Activated CD8-positive, alpha-beta T cell treated with anti-CD3 and anti-CD28 coated beads for 36 hours (primary cell): ENCODE measurements around the gene SPNS1. TPM values are rescaled to one million over a fixed set of nuclear protein-coding genes. Genes with fewer than 3 reads are reported as not detected.
A peak's percentile ranks its signal among the peaks of the same experiment; 100 is the strongest.
"Not testable (repeated sequence)": the region's sequence is repeated elsewhere in the genome, so short reads cannot be mapped to it uniquely, and the experiment has no call there.

ENCODE experiments used
- ATAC-seq: fragments of 200-7000 bp; cut with Tn5 transposase; one replicate; pipeline ENCODE4 v1.10.0; 2021; ENCODE audit warnings: mild to moderate bottlenecking, moderate library complexity
- CTCF ChIA-PET: fragments of 350-600 bp; sonication (Branson Sonifier 250); formaldehyde crosslinking; loops from one replicate; lab custom pipeline; 2021; ENCODE audit warnings: antibody characterized with exemption; lab: Charles Lee
- POLR2A ChIA-PET: fragments of 350-600 bp; sonication (Branson Sonifier 250); formaldehyde crosslinking; loops from one replicate; lab custom pipeline; 2021; ENCODE audit warnings: antibody characterized with exemption; lab: Charles Lee
- DNase-seq: peaks from one replicate; pipeline ENCODE4 v3.0.0-alpha.2; 2020
- H3K27ac Mint-ChIP-seq: one replicate; pipeline ENCODE4 v1.8.0; 2021; ENCODE audit warnings: mild to moderate bottlenecking, mixed read lengths
- H3K27me3 Mint-ChIP-seq: one replicate; pipeline ENCODE4 v1.8.0; 2021; ENCODE audit warnings: mixed read lengths
- H3K36me3 Mint-ChIP-seq: one replicate; pipeline ENCODE4 v1.8.0; 2021; ENCODE audit warnings: low read depth, mixed read lengths
- H3K4me1 Mint-ChIP-seq: one replicate; pipeline ENCODE4 v1.8.0; 2021; ENCODE audit warnings: low read depth, mixed read lengths
- H3K4me3 Mint-ChIP-seq: one replicate; pipeline ENCODE4 v1.8.0; 2021; ENCODE audit warnings: mild to moderate bottlenecking, moderate library complexity, mixed read lengths
- H3K9me3 Mint-ChIP-seq: one replicate; pipeline ENCODE4 v1.8.0; 2021; ENCODE audit warnings: mixed read lengths
- intact Hi-C: fragments of 100-400 bp; cut with micrococcal nuclease; formaldehyde crosslinking; loops from one replicate; pipeline ENCODE4 v1.10.0; 2022
- total RNA-seq, 2 experiments: library from RNA; stranded (reverse); gene quantifications; one replicate each; pipeline ENCODE4 v1.2.3, GENCODE V29; 2021
- TF ChIP-seq, protein P1 (sequence below): fragments of 200-600 bp; IDR thresholded peaks from one replicate; pipeline ENCODE4 v1.8.0; 2022; ENCODE audit warnings: antibody characterized with exemption, mild to moderate bottlenecking

The SPNS1 gene
- total RNA-seq, 2 experiments from 2014 or later = 14.6 to 18.2 TPM

DNA sequence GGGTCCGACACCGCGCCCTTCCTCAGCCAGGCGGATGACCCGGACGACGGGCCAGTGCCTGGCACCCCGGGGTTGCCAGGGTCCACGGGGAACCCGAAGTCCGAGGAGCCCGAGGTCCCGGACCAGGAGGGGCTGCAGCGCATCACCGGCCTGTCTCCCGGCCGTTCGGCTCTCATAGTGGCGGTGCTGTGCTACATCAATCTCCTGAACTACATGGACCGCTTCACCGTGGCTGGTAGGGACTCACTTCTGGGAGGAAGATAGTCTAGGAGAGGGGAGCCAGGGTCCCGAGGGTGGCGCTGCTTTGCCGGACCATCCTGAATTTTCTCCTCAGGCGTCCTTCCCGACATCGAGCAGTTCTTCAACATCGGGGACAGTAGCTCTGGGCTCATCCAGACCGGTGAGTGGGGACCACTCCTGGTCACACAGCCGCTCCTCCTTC is 601 bp downstream of the SPNS1 start:
- Mint-ChIP-seq H3K4me1 (peaks cover 29% of the 10 kb centered on the region), H3K4me3 (peak overlapping the region; percentile 98), H3K27me3 (no peaks in the 10 kb centered on the region), H3K27ac (peak overlapping the region; percentile 81), H3K36me3 (peaks cover 4% of the 10 kb centered on the region), H3K9me3 (no peaks in the 10 kb centered on the region)
- ChIA-PET POLR2A (interaction anchor here (1.1 to 6.4 kb wide), 7 partner anchors 11 to 54 kb away, joined by 3 to 80 read pairs (median 6); partner anchors contain the start of genes LAT and NFATC2IP), CTCF (interaction anchor here (2.2 to 2.4 kb wide), 2 partner anchors 9 to 24 kb away, joined by 15 to 20 read pairs; partner anchors contain the start of genes LAT and NFATC2IP)
- ATAC-seq (no peak), DNase-seq (no peak)
- TF ChIP-seq, protein P1, sequence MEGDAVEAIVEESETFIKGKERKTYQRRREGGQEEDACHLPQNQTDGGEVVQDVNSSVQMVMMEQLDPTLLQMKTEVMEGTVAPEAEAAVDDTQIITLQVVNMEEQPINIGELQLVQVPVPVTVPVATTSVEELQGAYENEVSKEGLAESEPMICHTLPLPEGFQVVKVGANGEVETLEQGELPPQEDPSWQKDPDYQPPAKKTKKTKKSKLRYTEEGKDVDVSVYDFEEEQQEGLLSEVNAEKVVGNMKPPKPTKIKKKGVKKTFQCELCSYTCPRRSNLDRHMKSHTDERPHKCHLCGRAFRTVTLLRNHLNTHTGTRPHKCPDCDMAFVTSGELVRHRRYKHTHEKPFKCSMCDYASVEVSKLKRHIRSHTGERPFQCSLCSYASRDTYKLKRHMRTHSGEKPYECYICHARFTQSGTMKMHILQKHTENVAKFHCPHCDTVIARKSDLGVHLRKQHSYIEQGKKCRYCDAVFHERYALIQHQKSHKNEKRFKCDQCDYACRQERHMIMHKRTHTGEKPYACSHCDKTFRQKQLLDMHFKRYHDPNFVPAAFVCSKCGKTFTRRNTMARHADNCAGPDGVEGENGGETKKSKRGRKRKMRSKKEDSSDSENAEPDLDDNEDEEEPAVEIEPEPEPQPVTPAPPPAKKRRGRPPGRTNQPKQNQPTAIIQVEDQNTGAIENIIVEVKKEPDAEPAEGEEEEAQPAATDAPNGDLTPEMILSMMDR = no peak
- intact Hi-C loops = no loop called here

DNA sequence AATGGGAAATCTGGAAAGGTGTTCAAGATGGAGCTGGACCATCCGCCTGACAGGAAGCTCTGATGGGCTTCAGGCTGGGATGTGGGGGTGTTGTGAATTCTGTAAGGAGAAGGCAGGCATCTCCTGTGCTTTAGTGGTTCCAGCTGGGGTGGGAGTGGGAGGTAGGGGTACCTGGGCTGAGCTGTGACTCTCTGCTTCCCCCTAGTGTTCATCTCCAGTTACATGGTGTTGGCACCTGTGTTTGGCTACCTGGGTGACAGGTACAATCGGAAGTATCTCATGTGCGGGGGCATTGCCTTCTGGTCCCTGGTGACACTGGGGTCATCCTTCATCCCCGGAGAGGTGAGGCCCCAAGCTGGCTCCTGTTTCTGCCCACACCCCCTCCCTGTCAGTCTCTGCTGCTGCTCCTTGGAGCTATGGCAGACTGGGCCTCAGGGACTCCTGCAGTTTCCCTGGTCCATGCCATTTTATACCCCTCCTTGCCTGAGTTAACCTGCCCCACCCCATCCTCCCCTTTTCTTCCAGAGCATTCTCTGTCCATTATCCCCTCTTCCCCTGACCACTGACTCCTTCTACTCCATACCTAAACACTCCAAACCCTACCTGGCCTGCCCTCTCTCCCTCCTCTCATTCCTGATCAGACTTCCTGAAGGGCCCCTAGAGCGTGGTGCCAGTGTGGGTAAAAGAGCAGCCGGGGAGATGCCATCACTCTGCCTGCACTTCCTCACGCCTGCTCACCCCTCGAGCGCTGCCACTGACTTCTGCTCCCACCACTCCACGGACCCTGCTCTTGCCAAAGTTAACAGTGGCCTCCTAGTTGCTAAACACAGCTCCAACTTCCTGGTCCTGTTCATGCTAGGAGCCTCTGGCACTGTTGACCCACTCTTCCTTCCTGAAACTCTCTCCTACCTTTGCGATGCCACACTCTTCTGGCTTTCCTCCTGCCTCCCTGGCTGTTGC is 3.4 kb downstream of the SPNS1 start:
- H3K36me3 Mint-ChIP-seq = peaks cover 27% of the 10 kb centered on the region
- H3K27me3 Mint-ChIP-seq = no peaks in the 10 kb centered on the region
- intact Hi-C loops = no loop called here
- TF ChIP-seq, protein P1 = peak; percentile 65
- H3K4me3 Mint-ChIP-seq = no peak overlapping the region
- peaks cover 5% of the 10 kb centered on the region for H3K9me3 Mint-ChIP-seq
- H3K27ac Mint-ChIP-seq = peak overlapping the region; percentile 63
- no peak for DNase-seq
- ATAC-seq = no peak
- peaks cover 32% of the 10 kb centered on the region for H3K4me1 Mint-ChIP-seq
- ChIA-PET POLR2A (interaction anchor here (0.7 to 6.4 kb wide), 7 partner anchors 8 to 52 kb away, joined by 3 to 80 read pairs (median 3); partner anchors contain the start of gene LAT), CTCF (interaction anchor here (0.9 to 1.6 kb wide), 8 partner anchors 8 to 42 kb away, joined by 3 to 11 read pairs (median 4); no protein-coding TSS in a partner anchor)

DNA sequence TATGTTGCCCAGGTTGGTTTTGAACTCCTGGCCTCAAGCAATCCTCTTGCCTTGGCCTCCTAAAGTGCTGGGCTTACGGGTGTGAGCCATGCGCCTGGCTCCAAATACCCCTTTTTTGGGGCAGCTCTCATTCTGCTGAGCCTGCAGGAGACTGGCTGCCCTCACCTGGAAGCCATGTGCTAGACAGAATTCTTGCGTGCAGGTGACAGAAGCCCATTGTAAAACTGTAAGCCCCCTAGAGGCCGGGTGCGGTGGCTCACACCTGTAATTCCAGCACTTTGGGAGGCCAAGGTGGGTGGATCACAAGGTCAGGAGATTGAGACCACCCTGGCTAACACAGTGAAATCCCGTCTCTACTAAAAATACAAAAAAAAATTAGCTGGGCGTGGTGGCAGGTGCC is 5.8 kb downstream of the SPNS1 start:
- ChIA-PET POLR2A (interaction anchor here (1.3 kb wide), 1 partner anchor 47 kb away, joined by 3 read pairs; no protein-coding TSS in a partner anchor), CTCF (interaction anchor here (1.3 to 4.1 kb wide), 6 partner anchors 10 to 49 kb away, joined by 3 to 17 read pairs (median 5); no protein-coding TSS in a partner anchor)
- intact Hi-C loops, H3K27ac Mint-ChIP-seq, H3K9me3 Mint-ChIP-seq, DNase-seq, H3K4me3 Mint-ChIP-seq, ATAC-seq, H3K27me3 Mint-ChIP-seq: not testable (repeated sequence)
- Mint-ChIP-seq H3K4me1 (peaks cover 46% of the 10 kb centered on the region), H3K36me3 (peaks cover 42% of the 10 kb centered on the region)

DNA sequence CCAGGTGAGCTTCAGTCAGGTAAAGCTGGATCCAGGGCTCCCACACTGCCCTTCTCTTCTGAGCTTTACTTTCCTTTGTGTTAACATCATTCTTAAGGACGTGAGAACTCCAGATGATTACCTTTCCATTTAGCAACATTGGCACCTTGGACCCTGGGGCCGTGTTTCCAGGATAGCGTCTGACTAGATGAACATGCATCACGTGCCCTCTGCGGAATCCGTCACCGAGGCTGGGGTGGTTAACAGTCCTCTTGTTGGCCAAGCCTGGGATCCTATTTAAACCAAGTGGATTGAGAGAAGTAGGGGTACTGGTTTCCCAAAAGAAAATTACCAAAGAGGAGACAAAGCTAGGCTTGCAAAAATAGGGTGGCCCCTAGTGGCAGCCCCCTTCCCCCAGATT is 6.4 kb downstream of the SPNS1 start:
- no peak for ATAC-seq
- ChIA-PET CTCF (interaction anchor here (1.0 to 4.1 kb wide), 6 partner anchors 9 to 49 kb away, joined by 3 to 17 read pairs (median 5); no protein-coding TSS in a partner anchor), POLR2A (interaction anchor here (0.6 to 1.3 kb wide), 3 partner anchors 27 to 118 kb away, joined by 3 to 4 read pairs (median 3); partner anchors contain the start of gene SH2B1)
- TF ChIP-seq, protein P1 = no peak
- Mint-ChIP-seq H3K4me3 (no peak overlapping the region), H3K36me3 (peaks cover 48% of the 10 kb centered on the region), H3K4me1 (peaks cover 40% of the 10 kb centered on the region), H3K27ac (no peak overlapping the region), H3K27me3 (no peaks in the 10 kb centered on the region), H3K9me3 (peaks cover 5% of the 10 kb centered on the region)
- no peak for DNase-seq
- intact Hi-C loops = no loop called here

DNA sequence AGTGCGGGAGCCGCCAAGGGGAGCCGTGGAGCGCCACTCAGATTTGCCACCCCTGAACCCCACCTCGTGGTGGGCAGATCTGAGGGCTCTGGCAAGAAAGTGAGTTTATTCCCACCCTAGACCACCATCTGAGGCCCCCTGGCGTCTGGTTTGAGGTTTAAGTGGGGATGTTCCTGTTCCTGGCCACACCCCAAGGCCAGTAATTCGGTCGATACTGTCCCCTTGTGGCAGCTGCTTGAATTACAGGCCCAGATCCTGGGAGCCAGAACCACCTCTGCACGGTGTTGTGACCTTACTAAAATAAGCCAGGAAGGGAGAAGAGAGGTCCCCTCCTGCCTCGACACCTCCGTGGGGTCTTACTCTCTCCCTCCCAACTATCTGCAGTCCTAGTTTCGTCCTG is 6.9 kb downstream of the SPNS1 start:
- ChIA-PET POLR2A (no interaction called here), CTCF (interaction anchor here (0.9 to 4.1 kb wide), 6 partner anchors 8 to 48 kb away, joined by 3 to 17 read pairs (median 4); no protein-coding TSS in a partner anchor)
- H3K4me1 Mint-ChIP-seq = peaks cover 34% of the 10 kb centered on the region
- no peaks in the 10 kb centered on the region for H3K27me3 Mint-ChIP-seq
- intact Hi-C loops = no loop called here
- DNase-seq (peak; percentile 73), ATAC-seq (no peak)
- TF ChIP-seq, protein P1 = peak; percentile 75
- peaks cover 54% of the 10 kb centered on the region for H3K36me3 Mint-ChIP-seq
- H3K9me3 Mint-ChIP-seq = peaks cover 5% of the 10 kb centered on the region
- no peak overlapping the region for H3K4me3 Mint-ChIP-seq
- no peak overlapping the region for H3K27ac Mint-ChIP-seq
